HG03135 (cell line): ENCODE results near the gene PTEN.
"Not testable (repeated sequence)": the region's sequence is repeated elsewhere in the genome, so short reads cannot be mapped to it uniquely, and the experiment has no call there.

ENCODE experiments used
- ATAC-seq: cut with Tn5 transposase; IDR thresholded peaks from one replicate; pipeline ENCODE4 v1.9.1; 2021; ENCODE audit warnings: mild to moderate bottlenecking, moderate library complexity; ENCODE audit not compliant: unreplicated experiment

Gene PTEN

GRCh38 chr10:87863053-87863943 lies at the start of gene PTEN, which contains the start of gene KLLN:
TSS of gene PTEN (plus strand) at chr10:87863625. CDS start at chr10:87864470, 845 bp downstream.
TSS of gene KLLN (minus strand) at chr10:87863533. CDS start at chr10:87862487, 1,046 bp downstream.
- ATAC-seq = peak; percentile 37

DNA sequence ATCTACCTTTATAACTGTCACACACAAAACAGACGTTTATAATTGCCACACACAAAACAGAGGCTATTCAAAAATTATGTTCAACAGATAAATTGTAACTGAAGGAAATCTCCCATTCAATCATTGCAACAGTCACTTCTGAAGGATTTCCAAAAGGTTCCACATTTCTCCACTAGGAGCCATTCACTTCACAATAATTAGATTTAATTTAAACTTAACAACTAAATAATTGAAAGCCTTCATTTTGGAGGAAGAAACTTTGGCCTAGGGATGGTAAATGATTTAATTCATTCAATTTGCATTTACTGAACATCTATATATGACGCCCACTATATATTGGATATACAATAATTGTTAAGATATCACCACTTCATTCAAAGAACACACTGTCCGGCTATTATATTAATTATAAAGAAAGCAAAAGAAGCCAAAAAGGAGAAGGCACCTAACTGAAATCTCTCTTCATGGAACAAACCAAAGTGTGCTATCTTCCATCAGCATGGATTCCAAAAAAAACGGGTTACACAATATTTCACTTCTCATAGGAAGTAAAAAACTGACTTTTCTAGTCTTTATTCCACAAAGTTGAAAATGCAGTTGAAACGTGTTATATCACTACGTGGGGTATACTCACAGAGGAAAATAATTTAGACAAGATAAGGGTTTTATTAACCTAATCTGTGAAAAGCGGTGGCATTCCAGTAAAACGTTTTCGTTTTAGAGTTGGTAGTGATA lies 47.1 kb upstream of the PTEN start:
- no peak for ATAC-seq

- no peak for ATAC-seq
These were observed 46.4 kb upstream of the PTEN start for GRCh38 chr10:87816898-87817608.

DNA sequence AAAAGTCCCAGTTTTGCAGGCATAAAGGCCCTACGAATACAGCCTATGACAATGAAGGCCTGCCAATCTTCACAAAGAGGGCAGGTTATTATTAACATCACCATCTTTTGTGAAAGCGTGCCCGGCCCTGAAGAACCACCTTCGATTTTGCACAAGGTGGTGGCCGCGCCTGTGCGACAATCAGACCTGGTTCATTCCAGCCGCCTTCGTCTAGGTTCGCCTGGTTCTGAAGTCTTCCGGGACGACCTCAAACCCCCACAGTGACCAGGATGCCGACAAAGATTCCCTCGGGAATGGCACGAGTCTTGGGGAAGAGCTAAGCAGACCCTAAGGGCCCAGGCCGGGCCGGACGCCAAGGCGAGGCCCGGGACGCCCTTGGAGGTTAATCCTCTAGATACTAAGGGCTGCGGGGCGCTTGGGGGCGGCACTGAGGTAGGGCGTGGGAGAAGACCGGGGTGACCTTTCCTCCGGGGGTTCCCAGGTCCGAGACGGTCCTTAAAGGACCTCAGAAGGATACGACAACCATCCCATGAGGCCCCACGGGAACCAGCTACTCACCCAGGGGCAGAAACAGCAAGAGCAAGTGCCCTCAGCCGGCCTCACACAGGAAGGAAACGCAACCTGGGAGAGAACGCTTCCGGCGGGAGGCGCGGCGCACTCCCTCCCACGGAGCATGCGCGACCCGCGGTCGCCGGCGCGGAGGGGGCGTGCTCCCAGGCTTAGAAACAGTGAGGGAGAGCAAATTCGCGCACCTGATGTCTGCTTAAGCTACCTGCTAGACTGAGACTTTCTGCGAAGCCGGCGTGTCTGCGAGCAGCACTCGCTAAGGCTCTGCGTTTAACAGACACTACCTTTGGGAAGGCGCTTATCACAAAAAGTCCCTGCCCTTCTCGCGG lies 45.6 kb upstream of the PTEN start, which contains the start of gene ATAD1:
Gene ATAD1, minus strand, starts transcription at position 618 of the 896 bp plus-strand sequence. CDS start 3,627 bp downstream, outside the sequence.
- peak; percentile 71 for ATAC-seq

- peak; percentile 52 for ATAC-seq
These were observed 44.7 kb upstream of the PTEN start for GRCh38 chr10:87818505-87819288.

GRCh38 chr10:87819289-87819585 lies 44.2 kb upstream of the PTEN start:
- no peak for ATAC-seq

DNA sequence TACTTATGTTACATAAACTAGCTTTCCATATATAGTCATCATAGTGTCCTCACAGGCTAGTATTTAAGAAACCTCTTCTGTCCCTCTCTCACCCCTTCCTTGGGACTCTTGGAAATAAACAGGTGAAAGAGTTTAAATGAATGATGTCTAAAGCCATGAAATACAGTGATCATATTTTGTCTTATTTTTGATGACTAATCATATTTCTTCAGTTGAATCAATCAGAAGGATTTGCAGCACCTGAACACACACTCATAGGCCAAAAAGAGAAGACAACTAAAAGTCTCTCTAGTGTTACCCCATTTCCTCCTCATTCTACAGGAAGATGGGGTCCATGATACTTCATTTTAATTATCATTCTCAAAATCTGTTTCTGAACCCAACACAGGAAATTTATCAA lies 36.8 kb upstream of the PTEN start:
- no peak for ATAC-seq

GRCh38 chr10:87827681-87828080 lies 35.7 kb upstream of the PTEN start:
- no peak for ATAC-seq

DNA sequence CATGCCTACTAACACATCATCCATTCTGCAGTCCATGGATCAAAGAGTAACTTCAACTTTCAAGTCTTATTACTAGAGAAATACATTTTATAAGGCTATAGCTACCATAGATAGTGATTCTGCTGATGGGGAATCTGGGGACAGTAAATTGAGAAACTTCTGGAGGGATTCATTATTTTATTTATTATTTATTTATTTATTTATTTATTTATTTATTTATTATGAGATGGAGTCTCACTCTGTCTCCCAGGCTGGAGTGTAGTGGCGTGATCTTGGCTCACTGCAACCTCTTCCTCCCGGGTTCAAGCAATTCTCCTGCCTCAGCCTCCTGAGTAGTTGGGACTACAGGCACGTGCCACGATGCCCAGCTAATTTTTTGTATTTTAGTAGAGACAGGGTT lies 34.4 kb upstream of the PTEN start:
- not testable (repeated sequence) for ATAC-seq

DNA sequence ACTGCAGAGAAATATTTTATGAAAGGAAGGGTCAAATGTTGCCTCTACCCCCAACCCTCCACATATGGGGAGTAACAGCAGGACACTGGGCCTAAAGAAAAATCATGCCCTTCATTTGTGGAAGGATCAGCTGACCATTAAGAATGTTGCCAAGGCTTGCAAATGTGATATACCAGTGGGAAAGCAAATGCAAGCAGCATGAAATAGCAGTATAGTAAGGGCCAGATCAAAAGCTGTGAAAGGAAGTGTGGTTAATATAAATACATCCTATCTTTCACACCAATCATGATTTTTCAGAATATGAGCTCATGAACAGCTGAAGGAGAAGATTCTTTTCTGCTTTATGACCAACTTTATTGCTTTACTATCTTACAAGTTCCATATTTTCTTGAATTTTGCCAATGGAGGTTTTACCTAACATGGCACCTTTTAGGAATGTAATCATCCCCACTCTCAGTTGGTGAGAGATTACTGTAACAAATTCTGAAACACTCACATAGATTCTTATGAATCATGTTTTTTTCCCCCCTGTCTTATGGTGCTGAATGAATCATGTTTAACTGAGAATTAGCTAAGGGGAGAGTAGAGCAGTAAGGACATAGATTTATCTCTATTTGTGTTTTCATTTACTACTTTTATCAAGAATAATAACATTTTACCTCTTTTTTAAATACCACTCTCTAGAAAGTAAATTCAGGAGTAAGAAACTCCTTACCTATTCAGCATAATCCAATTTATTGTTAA lies 33.3 kb upstream of the PTEN start:
- no peak for ATAC-seq

GRCh38 chr10:87836098-87836497 lies 27.3 kb upstream of the PTEN start:
- no peak for ATAC-seq

- no peak for ATAC-seq
These were observed 26.0 kb upstream of the PTEN start for GRCh38 chr10:87837445-87837844.

DNA sequence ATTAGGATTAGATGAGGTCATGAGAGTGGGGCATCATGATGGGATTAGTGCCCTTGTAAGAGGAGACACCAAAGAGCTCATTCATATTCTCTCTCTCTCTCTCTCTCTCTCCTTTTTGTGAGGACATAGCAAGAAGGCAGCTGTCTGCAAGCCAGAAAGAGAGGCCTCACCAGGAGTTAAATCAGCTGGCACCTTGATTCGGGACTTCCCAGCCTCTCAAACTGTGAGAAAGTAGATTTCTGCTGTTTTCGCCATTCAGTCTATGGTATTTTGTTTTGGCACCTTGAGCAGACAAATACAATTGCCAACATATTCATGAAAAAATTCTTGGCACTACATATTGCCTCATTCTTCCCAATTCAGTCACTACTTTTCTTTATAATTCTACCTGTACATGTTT lies 24.8 kb upstream of the PTEN start:
- no peak for ATAC-seq

DNA sequence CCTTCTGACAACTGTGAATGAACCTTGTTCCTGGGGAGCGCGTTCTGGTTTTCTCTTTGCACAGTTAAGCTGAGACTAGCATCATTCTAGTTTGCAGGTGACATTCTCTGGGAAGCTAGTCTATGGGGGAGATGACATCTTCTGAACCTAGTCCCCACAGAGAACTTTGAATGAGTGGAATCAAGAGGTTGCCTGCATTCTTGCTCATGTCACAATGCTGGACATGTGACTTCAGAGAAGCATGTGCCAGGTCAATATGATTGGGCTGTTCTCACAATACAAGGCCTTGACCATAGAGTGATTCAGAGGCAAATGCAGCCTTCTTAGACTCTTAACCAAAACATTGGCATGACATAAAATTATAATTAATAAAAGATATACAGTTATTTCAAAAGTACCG lies 22.2 kb upstream of the PTEN start:
- no peak for ATAC-seq

- ATAC-seq = no peak
These were observed 21.2 kb upstream of the PTEN start for GRCh38 chr10:87842220-87842641.

DNA sequence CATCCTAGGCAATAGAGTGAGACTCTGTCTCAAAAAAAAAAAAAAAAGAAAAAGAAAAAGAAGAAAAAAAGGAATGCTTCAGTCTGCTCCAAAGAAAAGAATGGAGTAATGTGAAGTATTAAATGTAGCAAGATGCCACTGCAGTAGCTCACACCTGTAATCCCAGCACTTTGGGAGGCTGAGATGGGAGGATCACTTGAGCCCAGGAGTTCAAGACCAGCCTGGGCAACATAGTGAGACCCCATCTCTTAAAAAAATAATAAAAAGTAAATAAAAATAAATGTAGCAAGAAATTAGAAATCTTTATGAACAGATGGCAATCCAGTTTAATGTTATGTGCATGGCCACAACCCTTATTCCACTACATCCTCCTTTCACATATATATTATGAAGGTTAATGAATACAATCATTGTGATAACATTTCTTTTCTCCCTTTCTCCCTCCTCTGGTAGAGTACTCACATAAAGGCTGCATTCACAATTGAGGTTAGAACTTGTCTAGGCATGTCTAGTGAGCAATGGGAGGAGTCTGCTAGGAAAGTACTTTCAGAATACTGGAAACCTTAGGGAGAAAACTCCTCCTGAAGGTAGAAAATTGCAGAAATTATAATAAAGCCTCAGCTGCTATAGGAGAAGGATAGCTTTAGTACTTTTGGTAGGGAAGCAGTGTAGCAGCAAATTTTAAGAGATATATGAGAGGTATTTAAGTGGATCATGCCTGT lies 20.5 kb upstream of the PTEN start:
- no peak for ATAC-seq

DNA sequence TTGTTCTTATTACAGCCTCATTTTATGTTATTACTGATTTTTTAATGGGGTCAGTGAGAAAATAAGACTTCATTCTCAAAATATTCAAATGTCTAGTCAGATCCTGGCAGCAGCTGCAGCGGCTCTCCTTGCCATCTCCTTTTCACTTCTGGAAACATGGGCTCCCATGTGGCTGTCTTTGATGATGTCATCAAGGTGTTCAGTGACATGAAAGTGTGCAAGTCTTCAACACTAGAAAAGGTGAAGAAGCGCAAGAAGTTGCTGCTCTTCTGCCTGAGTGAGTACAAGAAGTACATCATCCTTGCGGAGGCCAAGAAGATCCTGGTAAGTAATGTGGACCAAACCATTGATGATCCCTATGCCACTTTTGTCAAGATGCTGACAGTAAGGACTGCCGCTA lies 19.7 kb upstream of the PTEN start:
- no peak for ATAC-seq
